Activated CD4-positive, alpha-beta T cell treated with anti-CD3 and anti-CD28 coated beads, Interleukin-2, amount 50 U/mL, for 24 hours (primary cell): ENCODE data around the gene FAM83C.

Experiments
- DNase-seq, 2 donors: peaks; one replicate each; pipeline ENCODE4 v3.0.0-alpha.2; 2020; ENCODE audit warnings: low read depth in 1 of 2, low spot score in 1 of 2

Gene FAM83C

DNA sequence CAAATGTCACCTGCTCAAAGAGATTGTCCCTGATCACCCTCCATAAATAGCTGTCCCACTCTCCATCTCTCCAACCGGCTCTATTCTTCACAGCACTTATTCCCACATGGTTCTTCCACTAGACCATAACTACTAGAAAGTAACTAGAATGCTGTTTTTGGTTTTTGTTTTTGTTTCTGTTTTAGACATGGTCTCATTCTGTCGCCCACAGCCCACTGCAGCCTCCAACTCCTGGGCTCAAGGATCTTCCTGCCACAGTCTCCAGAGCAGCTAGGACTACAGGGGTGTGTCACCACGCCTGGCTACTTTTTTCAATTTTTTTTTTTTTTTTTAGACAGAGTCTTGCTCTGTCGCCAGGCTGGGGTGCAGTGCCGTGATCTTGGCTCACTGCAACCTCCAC lies 53.5 kb downstream of the FAM83C start:
- DNase-seq: no peak

DNA sequence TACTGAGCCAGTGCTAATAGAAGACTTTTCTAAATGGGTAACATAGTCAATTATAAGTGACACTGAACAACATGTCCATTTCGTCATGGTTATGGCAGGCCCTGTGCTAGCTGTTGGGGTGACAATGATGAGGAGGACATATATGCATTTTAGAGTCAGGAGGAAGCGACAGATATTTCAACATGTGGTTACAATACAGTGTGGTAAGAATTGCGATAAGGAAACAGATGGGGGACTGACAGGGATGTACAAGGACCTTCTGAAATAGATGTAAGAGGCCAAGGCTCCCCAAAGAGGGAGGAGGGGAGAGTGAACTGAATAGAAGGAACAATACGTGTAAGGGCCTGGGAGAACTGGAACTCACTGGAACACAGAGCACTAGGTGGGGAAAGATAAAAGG lies 54.1 kb downstream of the FAM83C start:
- no peak for DNase-seq

GRCh38 chr20:35237486-35237885 lies 54.7 kb downstream of the FAM83C start:
- no peak for DNase-seq

DNA sequence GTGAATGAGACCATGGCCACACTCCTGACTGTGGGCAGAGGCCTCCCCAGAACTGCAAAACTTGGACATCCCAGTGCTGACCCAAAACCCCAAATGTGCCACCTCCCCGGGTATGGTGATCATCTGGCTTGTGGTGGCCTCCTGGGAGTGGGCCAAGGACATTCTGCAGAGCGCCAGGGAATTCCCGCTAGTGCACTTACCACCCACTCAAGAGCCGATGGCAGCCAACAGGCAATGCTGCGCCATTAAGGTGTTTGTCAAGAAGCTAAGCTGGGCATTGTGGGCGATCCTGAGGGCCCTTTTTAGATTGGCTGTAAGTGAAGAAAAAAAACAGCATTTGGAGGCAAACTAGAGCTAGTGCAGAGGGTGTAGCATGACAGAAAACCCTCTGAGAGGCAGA lies 56.3 kb downstream of the FAM83C start:
- no peak for DNase-seq
